ENCODE measurements around the gene ATP2C2. TPM values are rescaled to one million over a fixed set of nuclear protein-coding genes. Genes with fewer than 3 reads are reported as not detected.

Gene ATP2C2
- total and polyA plus RNA-seq, 12 donors: 0.07 to 2.2 (median 0.54) TPM; not detected in 2

- 92 to 97% (median 95%) methylated on average over 13 of the region's 13 CpGs for WGBS, 4 donors
- Histone ChIP-seq H3K36me3 (replicated peaks in 1 of 2) (peaks cover 0 to 16% of the 10 kb centered on the region in 2 donors), H3K9me3 (replicated peaks in 1 of 3) (no peaks in the 10 kb centered on the region), H3K27me3 (no peaks in the 10 kb centered on the region), H3K4me3 (no peak overlapping the region), H3K27ac (no peak overlapping the region), H3K4me1 (replicated peaks in 1 of 2) (peaks cover 7 to 16% of the 10 kb centered on the region in 2 donors)
- TF ChIP-seq POLR2A (IDR thresholded peaks at IDR 0.05): no peak
- TF ChIP-seq CTCF (IDR thresholded peaks at IDR 0.05): no peak
- DNase-seq: no peak
- intact Hi-C loops (cut with DNase I): no loop called here
These were observed 132.2 kb downstream of the ATP2C2 start for GRCh38 chr16:84500531-84500930.

DNA sequence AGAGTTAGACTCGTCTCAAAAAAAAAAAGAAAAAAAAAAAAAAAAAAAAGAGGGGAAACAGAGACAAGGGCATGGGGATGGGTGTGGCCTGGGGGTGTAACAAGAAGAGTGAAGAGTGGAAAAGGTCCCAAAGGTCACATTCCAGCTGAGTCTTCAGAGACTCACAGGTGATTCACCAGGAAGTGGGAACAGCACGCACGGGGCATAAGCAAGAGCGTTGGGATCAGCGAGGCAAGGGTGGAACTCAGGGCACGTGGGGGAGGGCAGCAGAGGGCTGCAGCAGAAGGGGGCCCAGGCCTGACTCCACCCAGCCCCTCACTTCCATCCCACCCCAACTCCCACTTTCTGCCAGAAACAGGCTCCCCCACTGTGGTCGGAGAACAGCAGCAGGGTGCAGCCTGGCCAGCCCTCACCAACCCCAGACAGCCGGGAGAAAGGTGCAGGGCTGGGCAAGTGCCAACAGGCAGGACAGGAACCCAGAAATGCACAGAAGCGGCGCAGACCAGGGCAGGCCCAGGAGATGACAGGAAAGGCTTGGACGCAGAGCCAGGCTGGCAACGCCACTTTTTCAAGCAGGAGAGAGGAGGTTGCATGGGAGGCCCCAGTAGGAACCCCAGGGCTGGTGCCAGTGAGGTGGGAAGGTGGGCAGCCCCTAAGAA, 132.9 kb downstream of the ATP2C2 start:
- Histone ChIP-seq H3K4me1 (replicated peaks in 1 of 2) (peaks cover 7 to 16% of the 10 kb centered on the region in 2 donors), H3K36me3 (replicated peaks in 1 of 2) (peaks cover 0 to 15% of the 10 kb centered on the region in 2 donors), H3K27me3 (no peaks in the 10 kb centered on the region), H3K4me3 (no peak overlapping the region), H3K9me3 (replicated peaks in 1 of 3) (no peaks in the 10 kb centered on the region), H3K27ac (no peak overlapping the region)
- intact Hi-C loops (cut with DNase I): no loop called here
- no peak for DNase-seq
- 90 to 94% (median 92%) methylated on average over 12 of the region's 12 CpGs for WGBS, 4 donors
- TF ChIP-seq CTCF (IDR thresholded peaks at IDR 0.05) (no peak), POLR2A (IDR thresholded peaks at IDR 0.05) (no peak)

DNA sequence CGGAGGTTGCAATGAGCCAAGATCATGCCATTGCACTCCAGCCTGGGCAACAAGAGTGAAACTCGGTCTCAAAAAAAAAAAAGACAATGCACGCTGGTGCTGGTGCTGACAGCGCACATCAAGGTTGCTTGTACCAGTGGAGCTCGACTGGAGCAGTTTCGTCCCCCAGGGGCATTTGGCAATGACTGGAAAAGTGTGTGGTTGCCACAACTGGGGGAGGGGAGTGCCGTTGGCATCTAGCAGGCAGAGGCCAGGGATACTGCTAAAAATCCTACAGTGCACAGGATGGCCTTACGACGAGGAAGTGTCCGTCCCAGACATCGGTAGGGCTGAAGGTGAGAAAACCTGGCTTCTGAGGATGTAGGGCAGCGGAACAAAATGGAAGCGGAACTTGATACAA, 133.7 kb downstream of the ATP2C2 start:
- peaks cover 0 to 8% of the 10 kb centered on the region in 2 donors for H3K36me3 ChIP-seq (replicated peaks in 1 of 2)
- H3K4me1 ChIP-seq (replicated peaks in 1 of 2): peaks cover 7 to 16% of the 10 kb centered on the region in 2 donors
- TF ChIP-seq POLR2A (IDR thresholded peaks at IDR 0.05): no peak
- TF ChIP-seq CTCF (IDR thresholded peaks at IDR 0.05): no peak
- intact Hi-C loops (cut with DNase I): no loop called here
- no peak overlapping the region for H3K4me3 ChIP-seq
- DNase-seq: no peak
- H3K9me3 ChIP-seq (replicated peaks in 1 of 3): no peaks in the 10 kb centered on the region
- WGBS, 4 donors: 95 to 97% (median 96%) methylated on average over 13 of the region's 13 CpGs
- no peak overlapping the region for H3K27ac ChIP-seq
- H3K27me3 ChIP-seq: no peaks in the 10 kb centered on the region

DNA sequence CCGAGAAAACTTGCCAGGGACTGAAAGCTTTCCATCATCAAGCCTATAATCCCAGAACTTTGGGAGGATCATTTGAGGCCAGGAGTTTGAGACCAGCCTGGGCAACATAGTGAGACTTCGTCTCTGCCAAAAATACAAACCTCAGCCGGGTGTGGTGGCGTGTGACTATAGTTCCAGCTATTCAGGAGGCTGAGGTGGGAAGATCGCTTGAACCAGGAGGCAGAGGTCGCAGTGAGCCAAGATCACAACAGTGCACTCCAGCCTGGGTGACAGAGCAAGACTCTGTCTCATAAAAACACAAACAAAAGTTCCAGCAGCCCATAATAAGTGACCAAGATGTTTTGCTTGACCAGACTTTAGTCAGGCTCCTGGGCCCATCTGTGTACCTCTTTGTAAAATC, 134.2 kb downstream of the ATP2C2 start:
- Histone ChIP-seq H3K4me3 (no peak overlapping the region), H3K4me1 (replicated peaks in 1 of 2) (peaks cover 7 to 16% of the 10 kb centered on the region in 2 donors), H3K9me3 (replicated peaks in 1 of 3) (no peaks in the 10 kb centered on the region), H3K27me3 (no peaks in the 10 kb centered on the region), H3K36me3 (replicated peaks in 1 of 2) (peaks cover 0 to 4% of the 10 kb centered on the region in 2 donors), H3K27ac (no peak overlapping the region)
- TF ChIP-seq CTCF (IDR thresholded peaks at IDR 0.05) (no peak), POLR2A (IDR thresholded peaks at IDR 0.05) (no peak)
- no peak for DNase-seq
- intact Hi-C loops (cut with DNase I): no loop called here
- 96 to 100% (median 96%) methylated on average over 5 to 6 of the region's 6 CpGs for WGBS, 4 donors
